Fibroblast of skin of scalp (primary cell): Measurements from ENCODE around the gene PSMC5.

Source experiments
- DNase-seq: peaks from one replicate; pipeline ENCODE4 v3.0.0-alpha.2; 2013

PSMC5 gene

GRCh38 chr17:63821804-63822203 lies 5.4 kb upstream of the PSMC5 start:
- no peak for DNase-seq

DNA sequence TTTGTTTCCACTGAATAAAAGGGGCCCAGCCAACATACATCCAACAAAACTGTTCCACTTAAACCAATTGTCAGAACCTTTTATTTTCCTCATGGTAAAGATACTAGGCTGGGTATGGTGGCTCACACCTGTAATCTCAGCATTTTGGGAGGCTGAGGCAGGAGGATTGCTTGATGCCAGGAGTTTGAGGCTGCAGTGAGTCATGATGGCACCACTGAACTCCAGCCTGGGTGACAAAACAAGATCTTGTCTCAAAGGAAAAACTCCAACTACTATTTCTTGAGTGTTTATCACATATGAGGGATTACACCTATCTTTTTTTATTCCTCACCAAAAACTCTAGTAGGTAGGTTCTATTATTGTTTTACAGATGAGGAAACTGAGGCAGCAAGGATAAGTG lies 4.7 kb upstream of the PSMC5 start:
- DNase-seq: no peak

DNA sequence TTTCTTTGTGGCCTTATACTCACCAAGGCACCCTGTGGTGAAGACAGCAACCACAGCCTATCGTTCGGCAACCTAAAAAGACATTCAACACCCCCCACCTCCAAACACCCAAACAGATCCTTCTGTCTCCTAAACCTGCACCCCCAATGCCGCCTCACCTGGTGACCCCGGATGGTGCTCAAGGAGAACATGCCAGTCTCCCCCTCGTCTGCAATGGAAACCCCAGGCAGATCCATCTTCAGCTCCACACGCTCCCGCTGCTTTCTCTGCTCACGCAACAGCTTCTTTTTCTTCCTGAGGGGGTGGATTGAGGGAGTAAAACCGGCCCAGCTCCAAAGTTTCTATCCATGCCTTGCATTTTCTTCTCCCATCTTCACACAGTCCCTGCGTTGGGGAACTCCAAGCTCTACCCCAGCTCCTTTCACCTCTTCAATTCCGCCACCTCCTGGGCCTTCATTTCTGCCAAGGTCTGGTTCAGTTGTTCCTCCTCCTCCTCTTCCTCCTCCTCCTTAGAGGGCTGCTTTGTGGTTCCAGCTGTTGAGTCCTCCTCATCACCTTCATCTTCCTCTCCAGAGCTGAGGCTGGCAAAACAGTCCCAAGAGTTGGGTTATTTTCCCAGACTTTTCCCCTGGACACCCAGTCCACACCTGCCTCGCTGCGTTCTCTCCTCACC lies 3.4 kb upstream of the PSMC5 start:
- DNase-seq: no peak

DNA sequence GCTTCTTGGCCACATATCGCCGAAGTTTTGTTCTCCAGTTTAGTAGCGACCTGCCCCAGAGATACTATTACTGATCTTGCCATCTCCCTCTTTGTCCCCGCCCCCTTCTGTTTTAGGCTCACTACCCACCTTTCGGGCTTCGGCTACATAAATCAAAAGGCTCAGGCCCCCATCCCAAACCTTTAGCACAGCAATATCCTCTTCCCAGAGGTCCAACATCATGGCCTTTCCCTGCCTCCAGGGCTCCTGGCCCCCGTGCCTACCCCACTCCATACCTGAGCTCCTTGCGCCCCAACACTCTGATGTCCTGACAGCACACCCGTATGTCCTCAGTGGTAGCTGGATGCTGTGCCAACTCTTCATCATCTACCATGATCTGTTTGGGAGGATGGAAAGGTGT lies 2.9 kb upstream of the PSMC5 start:
- DNase-seq: no peak

DNA sequence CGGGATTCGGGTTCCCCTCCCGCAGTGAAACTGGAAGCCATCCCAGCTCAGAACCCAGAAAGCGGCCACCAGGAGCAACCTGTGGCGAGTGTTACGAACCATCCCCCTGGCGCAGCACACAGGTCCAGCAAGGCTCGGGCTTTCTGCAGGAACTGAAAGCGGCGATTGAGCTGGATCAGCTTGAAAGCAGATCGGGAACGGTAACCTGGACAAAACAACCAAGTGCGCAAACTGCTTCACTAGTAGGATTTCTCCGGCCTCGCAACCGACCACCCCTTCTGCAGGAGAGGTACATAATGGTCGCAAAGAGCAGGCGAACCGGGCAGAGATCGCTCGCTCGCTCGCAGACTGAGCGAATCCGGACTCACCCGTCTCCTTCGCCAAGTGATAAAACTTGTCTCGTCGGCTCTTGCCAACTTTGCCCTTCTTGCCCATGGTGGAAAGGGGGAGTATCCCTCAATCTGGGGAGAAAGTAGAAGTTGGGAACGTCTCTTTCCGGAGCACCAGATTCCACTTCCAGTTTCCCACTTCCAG lies 696 bp upstream of the PSMC5 start:
- DNase-seq: no peak

- DNase-seq: no peak
Observed at GRCh38 chr17:63827801-63828221, 580 bp downstream of the PSMC5 start.

GRCh38 chr17:63828936-63829335 lies 1.7 kb downstream of the PSMC5 start:
- DNase-seq: no peak

DNA sequence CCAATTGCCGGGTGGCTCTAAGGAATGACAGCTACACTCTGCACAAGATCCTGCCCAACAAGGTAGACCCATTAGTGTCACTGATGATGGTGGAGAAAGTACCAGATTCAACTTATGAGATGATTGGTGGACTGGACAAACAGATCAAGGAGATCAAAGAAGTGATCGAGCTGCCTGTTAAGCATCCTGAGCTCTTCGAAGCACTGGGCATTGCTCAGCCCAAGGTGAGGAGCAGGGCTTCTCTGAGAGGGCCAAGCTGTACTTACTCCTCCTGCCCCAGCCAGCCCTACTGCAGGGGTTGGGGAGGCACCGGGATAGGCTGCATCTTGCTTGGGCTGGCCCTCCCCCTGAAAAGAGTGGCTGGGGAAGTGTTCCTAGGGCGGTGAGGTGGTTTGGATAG lies 3.0 kb downstream of the PSMC5 start:
- no peak for DNase-seq

DNA sequence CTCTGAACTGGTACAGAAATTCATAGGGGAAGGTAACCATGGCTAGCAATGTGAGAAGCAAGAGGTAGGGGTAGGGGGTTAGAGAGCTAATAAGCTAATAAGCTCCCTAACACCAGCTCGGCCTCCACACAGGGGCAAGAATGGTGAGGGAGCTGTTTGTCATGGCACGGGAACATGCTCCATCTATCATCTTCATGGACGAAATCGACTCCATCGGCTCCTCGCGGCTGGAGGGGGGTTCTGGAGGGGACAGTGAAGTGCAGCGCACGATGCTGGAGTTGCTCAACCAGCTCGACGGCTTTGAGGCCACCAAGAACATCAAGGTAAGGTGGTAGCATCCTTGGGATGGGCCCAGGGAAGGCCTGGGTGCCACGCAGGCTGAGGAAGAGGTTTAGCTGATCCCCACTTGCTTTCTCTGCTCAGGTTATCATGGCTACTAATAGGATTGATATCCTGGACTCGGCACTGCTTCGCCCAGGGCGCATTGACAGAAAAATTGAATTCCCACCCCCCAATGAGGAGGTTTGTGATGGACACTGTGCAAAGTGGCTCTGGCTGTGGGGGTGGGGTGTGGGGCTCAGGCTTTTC lies 3.8 kb downstream of the PSMC5 start:
- DNase-seq: no peak

- DNase-seq: no peak
Observed at GRCh38 chr17:63831505-63831904, 4.3 kb downstream of the PSMC5 start.

GRCh38 chr17:63832014-63832413 lies 4.8 kb downstream of the PSMC5 start:
- DNase-seq: no peak

- no peak for DNase-seq
Observed at GRCh38 chr17:63832455-63832854, 5.2 kb downstream of the PSMC5 start.

DNA sequence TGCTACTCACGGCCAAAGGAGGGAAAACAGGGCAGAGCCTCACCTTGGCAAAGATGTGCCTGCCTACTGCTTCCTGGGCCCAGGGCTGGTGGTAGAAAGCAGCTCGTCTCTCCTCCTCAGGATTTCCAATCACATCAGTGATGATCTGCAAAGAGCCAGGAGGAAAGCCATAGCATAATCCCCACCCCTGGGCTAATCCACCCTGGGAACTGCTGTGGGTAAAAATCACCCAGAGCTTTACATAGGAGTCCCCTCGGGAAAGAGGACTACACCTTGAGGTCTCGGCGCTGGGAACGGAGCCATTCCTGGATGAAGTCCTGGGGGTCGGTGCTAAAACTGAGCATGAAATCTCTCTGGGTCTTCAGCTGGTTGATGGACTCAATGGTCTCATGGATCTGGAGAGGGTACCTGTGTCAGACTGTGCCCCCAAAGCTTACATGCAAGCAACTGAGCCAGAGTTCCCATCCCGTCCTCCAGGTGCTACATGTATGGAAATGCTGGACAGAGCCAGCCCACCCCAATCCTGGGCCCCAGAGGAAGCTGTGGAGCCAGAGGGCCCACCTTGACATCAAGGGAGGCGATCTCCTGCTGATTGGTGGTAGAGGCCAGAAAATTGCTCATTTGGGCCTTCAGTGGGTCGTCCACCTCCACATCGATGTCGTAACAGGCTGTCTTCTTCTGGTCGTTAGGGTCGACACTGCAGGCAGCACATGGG lies 6.0 kb downstream of the PSMC5 start:
- DNase-seq: no peak

- DNase-seq: no peak
Observed at GRCh38 chr17:63833741-63834373, 6.6 kb downstream of the PSMC5 start.

DNA sequence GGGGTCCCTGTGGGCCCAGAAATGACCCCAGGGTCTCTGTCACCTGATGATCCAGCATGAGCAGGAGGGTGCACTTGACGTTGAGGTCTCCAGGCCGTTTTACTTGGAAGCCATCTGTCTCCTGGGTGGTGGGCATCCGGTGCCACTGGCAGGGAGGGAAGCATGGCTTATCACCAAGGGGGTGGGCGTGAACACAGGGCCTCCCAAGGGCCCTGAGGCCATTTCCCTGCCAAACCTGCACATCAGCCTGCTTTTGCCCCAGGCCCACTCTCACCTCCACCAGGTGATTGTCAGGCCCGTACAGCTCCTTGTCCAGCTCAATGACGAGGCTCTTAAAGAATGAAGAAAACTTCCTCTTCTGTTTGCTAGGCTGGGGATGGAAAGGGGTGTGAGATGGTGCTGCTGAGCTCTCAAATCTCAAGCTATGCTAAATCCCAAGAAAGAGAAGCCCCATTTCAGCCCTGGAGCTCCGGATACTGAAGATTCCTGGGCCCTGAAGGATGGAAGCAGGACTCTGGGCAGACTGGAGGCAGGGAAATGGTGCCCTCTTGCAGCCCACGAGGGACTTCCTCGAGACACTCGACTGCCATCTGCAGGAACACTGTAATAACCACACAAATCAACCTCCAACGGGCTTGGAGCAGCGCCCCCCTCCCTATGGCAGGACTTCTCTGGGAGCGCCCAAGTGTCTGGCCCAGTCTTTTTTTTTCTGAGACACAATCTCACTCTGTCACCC lies 7.4 kb downstream of the PSMC5 start:
- peak; percentile 84 for DNase-seq

- DNase-seq: no peak
Observed at GRCh38 chr17:63835167-63835720, 8.0 kb downstream of the PSMC5 start.

GRCh38 chr17:63836811-63837210 lies 9.6 kb downstream of the PSMC5 start:
- DNase-seq: no peak

GRCh38 chr17:63837480-63837879 lies 10.2 kb downstream of the PSMC5 start:
- no peak for DNase-seq

DNA sequence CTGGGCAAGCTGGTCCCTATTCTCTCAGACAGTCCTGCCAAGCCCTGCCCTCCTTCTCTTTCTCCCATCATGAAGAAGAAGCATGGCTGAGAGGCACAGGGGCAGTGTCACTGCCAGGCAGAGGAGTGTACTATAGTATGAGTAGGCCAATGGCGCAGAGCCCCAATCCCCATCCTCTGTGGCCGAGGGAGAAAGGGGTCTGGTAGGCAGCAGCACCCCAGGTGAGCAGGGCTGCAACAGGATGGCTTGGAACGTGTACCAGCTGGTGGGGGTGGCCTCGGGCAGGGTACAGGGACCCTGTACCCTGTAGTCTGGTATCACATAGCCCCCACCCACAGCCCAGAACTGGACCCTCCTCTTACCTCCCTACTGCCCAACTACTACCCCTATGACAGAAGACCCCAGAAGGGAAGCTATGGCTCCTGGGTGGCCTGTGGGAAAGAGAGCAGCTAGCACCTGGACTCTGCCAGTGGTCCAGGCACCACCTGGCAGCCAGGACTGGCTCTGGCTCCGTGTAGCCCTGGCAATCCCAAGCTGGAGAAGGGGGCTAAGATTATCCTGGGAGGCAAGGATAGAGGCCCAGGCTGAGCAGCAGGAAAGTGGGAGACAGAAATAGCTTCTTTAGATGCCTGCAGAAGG lies 10.8 kb downstream of the PSMC5 start:
- DNase-seq: no peak

DNA sequence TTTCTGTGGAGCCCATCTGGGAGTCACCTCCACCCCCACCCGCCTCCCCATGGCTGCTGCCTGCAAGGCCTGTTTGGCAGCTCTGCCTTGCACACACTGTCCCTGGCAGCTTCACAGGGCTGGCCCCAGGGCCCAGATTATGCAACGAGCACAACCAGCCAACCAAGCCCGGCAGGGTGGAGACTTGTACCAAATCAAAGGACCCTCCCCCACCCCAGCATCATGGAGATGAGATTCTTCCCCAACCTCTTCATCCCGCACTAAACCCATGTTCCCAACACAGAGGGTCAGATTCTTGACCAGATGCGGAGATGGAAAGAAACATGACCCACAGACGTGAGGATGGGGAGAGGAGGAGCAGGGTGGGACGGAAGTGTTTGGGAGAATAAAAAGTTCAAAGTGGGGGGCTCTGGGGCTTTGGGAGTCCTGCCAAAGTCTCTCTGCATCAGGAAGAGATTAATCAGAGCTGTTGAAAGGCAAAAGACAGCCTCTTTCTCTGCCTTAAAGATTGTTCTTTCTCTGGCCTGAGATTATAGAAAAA lies 11.5 kb downstream of the PSMC5 start:
- peak; percentile 69 for DNase-seq

- peak; percentile 24 for DNase-seq
Observed at GRCh38 chr17:63840591-63841349, 13.5 kb downstream of the PSMC5 start.
